ENCODE data around the gene KLF16.

DNA sequence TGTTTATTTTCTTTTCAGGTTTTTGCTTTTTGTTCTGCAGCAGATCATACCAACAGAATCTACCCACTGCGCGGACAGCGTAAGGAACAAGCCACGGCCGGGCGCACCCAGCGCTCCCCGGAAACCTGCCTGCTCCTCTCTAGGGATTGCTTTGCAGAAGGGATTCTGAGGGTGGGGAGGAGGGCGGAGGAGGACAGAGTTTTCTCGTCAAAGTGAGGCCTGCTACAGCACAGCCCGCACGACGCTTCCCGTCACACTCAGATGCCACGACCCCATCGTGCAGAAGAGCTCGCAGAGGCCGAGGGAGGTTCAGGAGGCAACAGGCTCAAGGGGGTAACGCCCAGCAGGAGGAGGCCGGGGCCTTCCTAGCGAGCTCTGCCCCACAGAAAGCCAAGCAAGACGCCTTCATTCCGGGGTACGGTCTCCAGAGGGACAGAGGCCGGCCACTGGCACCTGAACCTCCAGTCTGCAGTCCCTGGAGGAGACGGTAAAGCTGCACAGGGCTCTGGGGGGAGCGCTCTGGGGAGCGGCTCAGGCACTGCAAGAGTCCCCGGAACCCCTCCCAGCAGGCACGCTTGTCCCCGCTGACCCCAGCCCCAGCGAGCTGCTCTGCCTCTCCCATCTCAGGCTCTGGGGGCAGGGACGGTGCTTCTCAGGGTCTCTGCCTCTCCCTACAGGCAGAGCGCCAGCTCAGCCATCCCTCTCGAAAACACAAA is 22.0 kb downstream of the KLF16 start:
- TF ChIP-seq, protein P1, sequence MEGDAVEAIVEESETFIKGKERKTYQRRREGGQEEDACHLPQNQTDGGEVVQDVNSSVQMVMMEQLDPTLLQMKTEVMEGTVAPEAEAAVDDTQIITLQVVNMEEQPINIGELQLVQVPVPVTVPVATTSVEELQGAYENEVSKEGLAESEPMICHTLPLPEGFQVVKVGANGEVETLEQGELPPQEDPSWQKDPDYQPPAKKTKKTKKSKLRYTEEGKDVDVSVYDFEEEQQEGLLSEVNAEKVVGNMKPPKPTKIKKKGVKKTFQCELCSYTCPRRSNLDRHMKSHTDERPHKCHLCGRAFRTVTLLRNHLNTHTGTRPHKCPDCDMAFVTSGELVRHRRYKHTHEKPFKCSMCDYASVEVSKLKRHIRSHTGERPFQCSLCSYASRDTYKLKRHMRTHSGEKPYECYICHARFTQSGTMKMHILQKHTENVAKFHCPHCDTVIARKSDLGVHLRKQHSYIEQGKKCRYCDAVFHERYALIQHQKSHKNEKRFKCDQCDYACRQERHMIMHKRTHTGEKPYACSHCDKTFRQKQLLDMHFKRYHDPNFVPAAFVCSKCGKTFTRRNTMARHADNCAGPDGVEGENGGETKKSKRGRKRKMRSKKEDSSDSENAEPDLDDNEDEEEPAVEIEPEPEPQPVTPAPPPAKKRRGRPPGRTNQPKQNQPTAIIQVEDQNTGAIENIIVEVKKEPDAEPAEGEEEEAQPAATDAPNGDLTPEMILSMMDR (IDR thresholded peaks at IDR 0.05; ENCODE audit: low read length) = no peak
- TF ChIP-seq EZH2phosphoT487 (IDR thresholded peaks at IDR 0.05; ENCODE audit: low read length) = no peak
- TF ChIP-seq EZH2 (optimal IDR thresholded peaks at IDR 0.05; ENCODE audit: low read depth, low read length) = no peak

Measured in MM.1S (cell line).